Tibial artery (tissue), 4 donors: ENCODE measurements around the gene SCGB3A2.

Experiments
- DNase-seq, 2 donors: peaks; one replicate each; pipeline ENCODE4 v3.0.0-alpha.2; 2019
- H3K27ac ChIP-seq, 2 donors: fragments of 200-600 bp; sonication (generic) in 1 of 2; 1 replicate in 1 of 2; 2 replicates in 1 of 2; pipeline ENCODE4 v1.5.1; 2018 to 2019; ENCODE audit warnings: mild to moderate bottlenecking in 1 of 2
- H3K27me3 ChIP-seq, 2 donors: fragments of 200-600 bp; sonication (generic) in 1 of 2; one replicate each; pipeline versions ENCODE4 v1.5.1 to v1.6.0; 2016 to 2019
- H3K36me3 ChIP-seq, 3 donors: fragments of 200-600 bp; sonication (generic) in 2 of 3; one replicate each; pipeline ENCODE4 v1.5.1; 2016 to 2019; ENCODE audit warnings: mild to moderate bottlenecking in 2 of 3
- H3K4me1 ChIP-seq, 4 donors: fragments of 200-600 bp; sonication (generic) in 2 of 4; 1 replicate in 3 of 4; 2 replicates in 1 of 4; pipeline ENCODE4 v1.5.1; 2016 to 2019
- H3K4me3 ChIP-seq, 2 donors: fragments of 200-600 bp; sonication (generic) in 1 of 2; 1 replicate in 1 of 2; 2 replicates in 1 of 2; pipeline ENCODE4 v1.5.1; 2018 to 2019; ENCODE audit warnings: mild to moderate bottlenecking in 2 of 2
- H3K9me3 ChIP-seq, 3 donors: fragments of 200-600 bp; sonication (generic) in 1 of 3; one replicate each; pipeline ENCODE4 v1.5.1; 2016 to 2019
- intact Hi-C: fragments of 100-400 bp; cut with DNase I; formaldehyde crosslinking; loops from one replicate; pipeline ENCODE4 v1.15.0; 2023; ENCODE audit warnings: low total_unique reads
- TF ChIP-seq, protein P1 (sequence below), 2 experiments: fragments of 200-600 bp in 1 of 2; fragments of 450-650 bp in 1 of 2; IDR thresholded peaks; one replicate each; pipeline ENCODE4 v1.5.1; 2017 to 2019; ENCODE audit warnings: antibody characterized with exemption in 2 of 2, mild to moderate bottlenecking in 1 of 2, moderate library complexity in 1 of 2

The SCGB3A2 gene

DNA sequence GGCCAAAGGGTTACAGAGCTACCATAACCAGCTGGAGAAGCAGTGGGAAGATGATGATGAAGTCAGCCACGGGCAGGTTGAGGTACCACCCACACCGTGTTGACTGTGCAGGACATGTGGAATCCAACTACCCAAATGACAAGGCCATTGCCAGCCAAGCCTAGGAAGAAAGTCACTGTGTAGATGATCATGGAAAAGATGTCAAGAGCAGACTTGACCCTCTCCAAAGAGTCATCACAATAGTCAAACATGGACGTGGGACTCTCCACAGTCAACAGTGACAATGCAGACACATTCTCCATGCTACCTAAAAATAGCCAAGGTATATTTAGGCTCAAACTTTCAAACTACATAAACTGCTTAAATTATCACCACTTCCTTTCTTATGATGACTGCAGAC is 26.1 kb upstream of the SCGB3A2 start:
- Histone ChIP-seq H3K27ac (no peak overlapping the region), H3K27me3 (no peaks in the 10 kb centered on the region), H3K9me3 (no peaks in the 10 kb centered on the region), H3K4me1 (no peaks in the 10 kb centered on the region), H3K36me3 (no peaks in the 10 kb centered on the region), H3K4me3 (no peak overlapping the region)
- DNase-seq = no peak
- intact Hi-C loops = no loop called here
- TF ChIP-seq, protein P1, sequence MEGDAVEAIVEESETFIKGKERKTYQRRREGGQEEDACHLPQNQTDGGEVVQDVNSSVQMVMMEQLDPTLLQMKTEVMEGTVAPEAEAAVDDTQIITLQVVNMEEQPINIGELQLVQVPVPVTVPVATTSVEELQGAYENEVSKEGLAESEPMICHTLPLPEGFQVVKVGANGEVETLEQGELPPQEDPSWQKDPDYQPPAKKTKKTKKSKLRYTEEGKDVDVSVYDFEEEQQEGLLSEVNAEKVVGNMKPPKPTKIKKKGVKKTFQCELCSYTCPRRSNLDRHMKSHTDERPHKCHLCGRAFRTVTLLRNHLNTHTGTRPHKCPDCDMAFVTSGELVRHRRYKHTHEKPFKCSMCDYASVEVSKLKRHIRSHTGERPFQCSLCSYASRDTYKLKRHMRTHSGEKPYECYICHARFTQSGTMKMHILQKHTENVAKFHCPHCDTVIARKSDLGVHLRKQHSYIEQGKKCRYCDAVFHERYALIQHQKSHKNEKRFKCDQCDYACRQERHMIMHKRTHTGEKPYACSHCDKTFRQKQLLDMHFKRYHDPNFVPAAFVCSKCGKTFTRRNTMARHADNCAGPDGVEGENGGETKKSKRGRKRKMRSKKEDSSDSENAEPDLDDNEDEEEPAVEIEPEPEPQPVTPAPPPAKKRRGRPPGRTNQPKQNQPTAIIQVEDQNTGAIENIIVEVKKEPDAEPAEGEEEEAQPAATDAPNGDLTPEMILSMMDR (IDR thresholded peaks at IDR 0.05) = no peak

- Histone ChIP-seq H3K4me1 (no peaks in the 10 kb centered on the region), H3K27me3 (no peaks in the 10 kb centered on the region), H3K9me3 (no peaks in the 10 kb centered on the region), H3K27ac (no peak overlapping the region), H3K36me3 (no peaks in the 10 kb centered on the region), H3K4me3 (no peak overlapping the region)
- DNase-seq = no peak
- intact Hi-C loops = no loop called here
- TF ChIP-seq, protein P1 (IDR thresholded peaks at IDR 0.05) = no peak
These were observed 25.0 kb upstream of the SCGB3A2 start for GRCh38 chr5:147853372-147853987.

GRCh38 chr5:147854331-147854730 is 24.2 kb upstream of the SCGB3A2 start:
- intact Hi-C loops = no loop called here
- H3K27ac ChIP-seq = no peak overlapping the region
- no peaks in the 10 kb centered on the region for H3K36me3 ChIP-seq
- TF ChIP-seq, protein P1 (IDR thresholded peaks at IDR 0.05) = no peak
- no peaks in the 10 kb centered on the region for H3K27me3 ChIP-seq
- H3K4me3 ChIP-seq = no peak overlapping the region
- no peaks in the 10 kb centered on the region for H3K4me1 ChIP-seq
- H3K9me3 ChIP-seq = no peaks in the 10 kb centered on the region
- no peak for DNase-seq

GRCh38 chr5:147854894-147855773 is 23.4 kb upstream of the SCGB3A2 start:
- Histone ChIP-seq H3K27me3 (no peaks in the 10 kb centered on the region), H3K27ac (no peak overlapping the region), H3K4me1 (no peaks in the 10 kb centered on the region), H3K36me3 (no peaks in the 10 kb centered on the region), H3K9me3 (no peaks in the 10 kb centered on the region), H3K4me3 (no peak overlapping the region)
- TF ChIP-seq, protein P1 (IDR thresholded peaks at IDR 0.05) = no peak
- intact Hi-C loops = no loop called here
- no peak for DNase-seq

- Histone ChIP-seq H3K4me1 (no peaks in the 10 kb centered on the region), H3K27ac (no peak overlapping the region), H3K36me3 (no peaks in the 10 kb centered on the region), H3K27me3 (no peaks in the 10 kb centered on the region), H3K9me3 (no peaks in the 10 kb centered on the region), H3K4me3 (no peak overlapping the region)
- TF ChIP-seq, protein P1 (IDR thresholded peaks at IDR 0.05) = no peak
- intact Hi-C loops = no loop called here
- DNase-seq = no peak
These were observed 22.8 kb upstream of the SCGB3A2 start for GRCh38 chr5:147855774-147856069.
